ENCODE measurements around the gene DDX46.
"Not testable (repeated sequence)": the region's sequence is repeated elsewhere in the genome, so short reads cannot be mapped to it uniquely, and the experiment has no call there.

The DDX46 gene

DNA sequence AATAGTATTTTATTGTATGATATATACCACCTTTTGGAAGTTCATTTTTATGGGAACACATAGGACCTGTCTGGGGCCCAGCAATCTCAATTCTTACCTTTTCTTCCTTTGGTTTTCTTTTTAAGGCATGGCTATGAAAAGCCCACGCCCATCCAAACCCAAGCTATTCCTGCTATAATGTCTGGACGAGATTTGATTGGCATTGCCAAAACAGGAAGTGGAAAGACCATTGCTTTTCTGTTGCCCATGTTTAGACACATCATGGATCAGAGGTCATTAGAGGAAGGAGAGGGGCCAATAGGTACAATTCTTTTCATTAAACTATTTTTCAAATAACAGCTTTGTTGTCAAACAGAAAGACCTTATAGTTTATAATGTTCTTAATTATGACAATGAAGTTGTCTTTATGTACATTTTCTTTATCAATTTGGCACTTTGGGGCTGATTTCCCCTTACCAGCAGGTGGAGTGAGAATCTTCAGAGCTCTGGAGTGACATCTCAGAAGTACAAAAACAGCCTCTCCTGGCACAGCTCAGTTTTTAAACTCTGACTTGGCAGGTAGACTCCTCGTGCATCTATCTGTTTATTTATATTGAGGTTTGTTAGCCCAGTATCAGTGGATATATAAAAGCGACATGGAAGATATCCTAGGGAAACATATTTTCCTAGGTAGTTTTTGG is 25.8 kb downstream of the DDX46 start:
- no peak for DNase-seq (ENCODE audit: low spot score)

DNA sequence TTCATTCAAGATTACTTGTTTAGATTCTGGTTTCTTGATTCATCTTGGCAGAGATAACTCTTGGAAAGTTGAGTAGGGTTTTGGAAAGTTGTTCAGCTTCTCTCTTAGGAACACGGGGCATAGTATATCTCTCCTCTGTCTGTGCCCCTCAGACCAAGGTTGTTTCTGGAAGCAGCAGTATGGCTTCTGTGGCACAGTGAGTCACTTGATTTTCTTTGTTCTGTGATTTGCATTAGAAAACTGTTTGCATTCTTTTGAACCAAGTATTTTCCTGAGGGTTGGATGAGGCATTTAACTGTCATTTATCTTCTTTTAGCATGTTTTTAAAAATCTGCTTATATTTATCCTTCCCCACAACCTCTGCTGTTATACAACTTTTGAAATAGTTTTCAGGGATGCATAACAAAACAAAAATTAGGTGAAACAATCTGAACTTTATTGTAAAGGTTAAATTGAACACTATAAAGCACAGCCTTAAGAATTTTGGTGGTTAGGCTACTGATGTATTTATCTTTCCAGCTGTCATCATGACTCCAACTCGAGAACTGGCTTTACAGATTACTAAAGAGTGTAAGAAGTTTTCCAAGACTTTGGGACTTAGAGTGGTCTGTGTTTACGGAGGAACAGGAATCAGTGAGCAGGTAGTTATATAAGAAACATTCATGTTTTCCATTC is 26.5 kb downstream of the DDX46 start:
- peak; percentile 31 for DNase-seq (ENCODE audit: low spot score)

DNA sequence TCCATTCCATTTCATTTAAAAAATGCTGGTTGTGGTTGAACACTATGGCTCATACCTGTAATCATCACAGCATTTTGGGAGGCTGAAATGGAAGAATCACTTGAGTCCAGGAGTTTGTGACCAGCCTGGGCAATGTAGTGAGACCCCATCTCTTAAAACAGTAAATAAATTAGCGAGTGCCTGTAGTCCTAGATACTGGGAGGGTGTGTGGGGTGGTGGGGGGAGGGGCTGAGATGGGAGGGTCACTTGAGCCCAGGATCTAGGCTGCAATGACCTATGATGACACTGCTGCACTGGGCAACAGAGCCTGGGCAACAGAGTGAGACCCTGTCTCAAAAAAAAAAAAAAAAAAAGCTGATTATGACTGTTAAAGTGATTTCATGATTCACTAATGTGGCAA is 29.1 kb downstream of the DDX46 start:
- DNase-seq (ENCODE audit: low spot score) = no peak

DNA sequence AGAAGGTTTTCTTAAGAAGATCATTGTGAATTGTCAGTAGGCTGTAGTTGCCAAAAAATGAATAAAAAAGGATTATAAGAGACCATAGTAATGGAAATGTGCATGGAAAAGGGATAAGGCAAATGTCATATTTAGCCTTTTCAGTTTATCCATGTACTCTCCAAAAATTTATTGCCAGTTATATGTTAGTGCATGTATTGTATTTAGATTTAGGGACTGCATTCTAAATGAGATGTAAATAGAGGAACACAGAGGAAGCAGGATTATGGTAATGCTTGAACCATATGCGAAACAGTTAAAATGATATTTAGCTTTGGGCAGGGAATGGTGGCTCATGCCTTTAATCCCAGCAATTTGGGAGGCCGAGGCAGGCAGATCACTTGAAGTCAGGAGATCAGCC is 33.0 kb downstream of the DDX46 start:
- DNase-seq (ENCODE audit: low spot score) = no peak

DNA sequence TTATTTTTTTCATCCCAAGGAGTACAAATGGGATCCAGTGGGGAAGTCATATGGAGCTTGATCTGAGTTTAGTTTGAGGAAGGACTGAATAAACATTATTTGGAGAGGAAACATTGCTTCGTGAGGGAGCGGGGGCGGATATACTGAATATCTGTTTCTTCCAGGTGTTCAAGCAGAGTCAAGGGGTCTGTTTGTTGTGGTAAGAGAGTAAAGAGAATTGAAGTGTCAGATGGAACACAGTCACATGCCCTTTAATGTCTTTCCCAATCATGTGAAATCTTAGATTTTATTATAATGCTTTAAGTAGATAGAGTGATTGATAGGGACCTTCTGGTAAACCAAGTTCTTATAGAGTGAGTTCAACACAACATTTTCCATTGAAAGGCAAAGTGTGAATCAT is 33.7 kb downstream of the DDX46 start:
- DNase-seq (ENCODE audit: low spot score) = no peak

DNA sequence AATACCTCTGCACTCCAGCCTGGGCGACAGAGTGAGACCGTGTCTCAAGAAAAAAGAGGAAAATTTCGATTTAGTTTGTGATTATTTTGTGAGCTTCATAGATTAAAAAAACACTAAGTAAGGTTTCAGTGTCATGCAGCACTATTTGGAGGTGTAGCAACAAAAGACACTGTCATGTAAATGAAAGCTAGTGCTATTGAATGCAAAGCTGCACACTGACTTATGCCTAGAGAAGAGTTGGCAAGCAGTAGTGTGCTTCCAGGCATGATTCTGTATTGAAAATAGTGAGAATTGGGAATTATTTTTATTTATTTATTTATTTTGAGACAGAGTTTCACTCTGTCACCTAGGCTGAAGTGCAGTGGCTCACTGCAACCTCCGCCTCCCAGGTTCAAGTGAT is 34.5 kb downstream of the DDX46 start:
- no peak for DNase-seq (ENCODE audit: low spot score)

DNA sequence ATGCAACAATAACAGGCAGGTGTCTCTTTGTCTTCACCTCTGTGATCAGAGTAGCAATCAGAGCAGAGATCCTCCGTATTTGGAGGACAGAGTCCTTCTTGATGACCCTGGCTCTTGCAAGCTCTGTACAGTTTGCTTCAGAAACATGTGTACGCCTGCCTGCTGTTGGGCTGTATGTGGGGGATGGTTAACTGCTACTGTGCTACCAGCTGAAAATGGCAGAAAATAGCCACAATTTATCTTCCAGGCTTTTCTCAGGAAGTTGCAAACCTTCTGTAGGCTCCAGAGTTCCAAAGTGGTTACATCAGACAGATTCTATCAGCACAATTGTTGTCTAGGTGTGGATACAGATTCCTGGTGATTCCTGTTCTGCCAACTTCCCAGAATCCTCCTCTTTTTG is 35.5 kb downstream of the DDX46 start:
- DNase-seq (ENCODE audit: low spot score) = peak; percentile 4

DNA sequence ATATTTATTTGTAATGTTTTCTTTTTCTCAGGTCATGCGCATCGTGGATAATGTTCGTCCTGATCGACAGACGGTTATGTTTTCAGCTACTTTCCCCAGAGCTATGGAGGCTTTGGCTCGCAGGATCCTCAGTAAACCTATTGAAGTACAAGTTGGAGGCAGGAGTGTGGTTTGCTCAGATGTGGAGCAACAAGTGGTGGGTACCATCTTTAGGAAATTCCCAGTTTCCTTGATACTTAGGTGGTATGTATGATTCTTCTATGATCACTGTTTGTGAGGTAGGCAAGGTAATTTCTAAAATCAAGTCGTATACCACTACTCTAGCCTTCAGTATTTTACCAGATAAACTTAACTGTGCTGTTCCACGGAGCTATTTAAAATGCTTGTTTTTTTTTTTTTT is 36.2 kb downstream of the DDX46 start:
- no peak for DNase-seq (ENCODE audit: low spot score)

DNA sequence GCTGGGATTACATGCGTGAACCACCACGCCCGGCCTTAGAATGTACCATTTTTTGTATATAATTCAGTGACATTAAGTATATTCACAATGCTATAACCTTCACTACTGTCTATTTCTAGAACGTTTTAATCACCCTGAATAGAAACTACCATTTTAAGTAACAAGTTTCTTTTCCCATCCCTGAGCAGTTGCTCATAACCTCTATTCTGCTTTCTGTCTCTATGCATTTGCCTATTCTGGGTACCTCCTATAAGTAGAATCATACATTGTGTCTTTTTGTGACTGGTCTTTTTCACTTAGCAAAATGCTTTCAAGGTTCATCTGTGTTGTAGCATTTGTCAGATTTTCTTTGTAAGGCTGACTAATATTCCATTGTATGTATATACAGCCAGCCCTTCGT is 39.9 kb downstream of the DDX46 start:
- no peak for DNase-seq (ENCODE audit: low spot score)

DNA sequence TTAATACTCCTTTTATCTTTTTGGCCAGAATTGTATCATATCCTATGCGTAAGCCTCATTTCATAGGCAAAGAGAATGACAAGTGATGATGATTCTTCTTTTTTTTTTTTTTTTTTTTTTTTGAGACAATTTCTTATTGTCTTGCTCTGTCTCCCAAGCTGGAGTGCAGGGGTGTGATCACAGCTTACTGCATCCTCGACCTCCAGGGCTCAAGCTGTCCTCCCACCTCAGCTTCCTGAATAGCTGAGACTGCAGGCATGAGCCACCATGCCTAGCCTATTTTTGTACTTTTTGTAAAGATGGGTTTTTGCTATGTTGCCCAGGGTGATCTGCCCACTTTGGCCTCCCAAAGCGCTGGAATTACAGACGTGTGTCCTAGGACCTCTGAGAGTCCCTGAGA is 45.2 kb downstream of the DDX46 start:
- no peak for DNase-seq (ENCODE audit: low spot score)

DNA sequence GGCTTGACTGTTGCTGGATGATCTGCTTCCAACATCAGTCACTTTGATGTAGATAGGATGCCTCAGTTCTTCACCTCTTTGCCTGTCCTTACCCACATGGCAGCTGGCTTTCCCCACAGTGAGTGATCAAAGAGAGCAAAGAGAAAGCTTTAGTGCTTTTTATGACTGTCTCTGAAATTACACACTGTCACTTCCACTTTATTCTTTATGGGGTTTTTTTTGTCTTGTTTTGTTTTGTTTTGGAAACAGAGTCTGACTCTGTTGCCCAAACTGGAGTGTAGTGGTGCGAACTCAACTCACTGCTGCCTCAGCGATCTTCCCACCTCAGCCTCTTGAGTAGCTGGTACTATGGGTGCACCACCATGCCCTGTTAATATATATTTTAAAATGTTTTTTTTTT is 54.8 kb downstream of the DDX46 start:
- no peak for DNase-seq (ENCODE audit: low spot score)

DNA sequence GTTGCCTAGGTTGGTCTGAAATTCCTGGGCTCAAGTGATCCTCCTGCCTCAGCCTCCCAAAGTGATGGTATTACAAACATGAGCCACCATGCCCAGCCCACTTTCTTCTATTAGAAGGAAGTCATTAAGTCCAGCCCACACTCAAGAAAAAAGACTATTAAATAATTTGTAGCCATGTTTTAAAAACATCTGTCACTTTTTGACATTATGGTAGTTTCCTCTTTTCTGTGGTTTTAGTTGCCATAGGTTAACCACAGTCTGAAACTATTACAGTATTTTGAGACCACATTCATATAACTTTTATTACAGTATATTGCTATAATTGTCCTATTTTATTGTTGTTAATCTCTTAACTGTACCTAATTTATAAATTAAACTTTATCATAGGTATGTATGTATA is 55.2 kb downstream of the DDX46 start:
- DNase-seq (ENCODE audit: low spot score) = no peak

DNA sequence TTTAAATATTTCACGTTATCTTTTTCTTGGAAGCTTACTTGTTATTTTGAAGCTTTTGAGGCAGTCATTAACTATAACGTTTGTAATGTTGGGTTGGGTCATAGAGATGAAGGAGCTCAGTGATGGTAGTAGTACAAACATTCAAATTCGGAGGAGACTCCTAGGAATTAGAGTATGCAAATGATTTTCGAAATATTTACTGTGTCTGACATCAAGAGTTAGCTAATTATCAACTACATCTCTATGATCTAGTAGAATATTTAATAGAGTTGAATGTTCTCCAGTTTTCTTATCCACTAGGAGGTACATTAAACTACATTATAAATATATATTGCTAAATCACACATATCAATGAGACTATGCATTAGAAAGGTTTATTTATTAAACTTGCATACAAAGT is 58.4 kb downstream of the DDX46 start:
- no peak for DNase-seq (ENCODE audit: low spot score)

DNA sequence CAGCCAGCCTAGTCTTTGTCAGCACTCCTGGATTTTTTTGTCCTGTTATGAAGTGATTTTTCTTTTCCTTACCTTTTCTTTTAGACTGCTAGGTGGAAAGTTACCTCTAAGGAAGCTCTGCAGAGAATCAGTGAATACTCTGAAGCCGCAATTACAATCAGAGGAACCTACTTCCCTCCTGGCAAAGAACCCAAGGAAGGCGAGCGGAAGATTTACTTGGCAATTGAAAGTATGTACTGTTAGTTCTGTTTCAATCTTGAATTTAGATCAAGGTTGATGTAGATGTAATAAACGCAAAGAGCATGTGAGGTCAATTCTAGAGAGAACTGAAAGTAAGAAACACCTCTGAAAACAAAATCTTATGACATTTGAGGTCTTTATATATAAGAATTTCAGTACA is 60.2 kb downstream of the DDX46 start:
- no peak for DNase-seq (ENCODE audit: low spot score)

DNA sequence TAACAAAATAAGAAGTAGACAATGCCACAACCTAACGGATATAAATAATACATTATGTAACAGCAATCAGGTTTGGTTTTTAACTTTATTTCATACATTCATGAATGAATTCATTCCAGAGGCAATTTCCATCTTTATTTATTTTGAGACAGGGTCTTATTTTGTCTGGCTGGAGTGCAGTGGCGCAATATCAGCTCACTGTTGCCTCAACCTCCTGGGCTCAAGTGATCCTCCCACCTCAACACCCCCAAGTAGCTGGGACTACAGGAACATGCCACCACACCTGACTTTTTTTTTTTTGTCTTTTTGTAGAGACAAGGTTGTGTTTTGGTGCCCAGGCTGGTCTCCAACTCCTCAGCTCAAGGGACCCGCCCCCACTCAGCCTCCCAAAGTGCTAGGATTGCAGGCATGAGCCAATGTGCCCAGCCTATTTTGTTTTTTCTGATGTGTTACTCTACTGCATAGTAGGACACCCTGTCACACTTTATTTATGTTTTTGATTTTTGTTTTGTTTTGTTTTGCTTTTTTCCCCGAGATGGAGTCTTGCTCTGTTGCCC is 60.9 kb downstream of the DDX46 start:
- no peak for DNase-seq (ENCODE audit: low spot score)

DNA sequence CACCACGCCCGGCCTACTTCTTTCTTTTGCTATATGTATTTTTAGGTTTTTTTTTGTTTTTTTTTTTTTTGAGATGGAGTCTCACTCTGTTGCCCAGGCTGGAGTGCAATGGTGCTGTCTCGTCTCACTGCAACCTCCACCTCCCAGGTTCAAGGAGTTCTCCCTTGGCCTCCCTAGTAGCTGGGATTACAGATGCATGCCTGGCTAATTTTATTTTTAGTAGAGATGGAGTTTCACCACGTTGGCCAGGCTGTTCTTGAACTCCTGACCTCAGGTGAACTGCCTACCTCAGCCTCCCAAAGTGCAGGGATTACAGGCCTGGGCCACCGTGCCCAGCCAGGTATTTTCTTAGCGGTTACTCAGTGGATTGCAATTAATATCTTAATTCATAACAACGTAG is 63.3 kb downstream of the DDX46 start:
- DNase-seq (ENCODE audit: low spot score) = no peak

DNA sequence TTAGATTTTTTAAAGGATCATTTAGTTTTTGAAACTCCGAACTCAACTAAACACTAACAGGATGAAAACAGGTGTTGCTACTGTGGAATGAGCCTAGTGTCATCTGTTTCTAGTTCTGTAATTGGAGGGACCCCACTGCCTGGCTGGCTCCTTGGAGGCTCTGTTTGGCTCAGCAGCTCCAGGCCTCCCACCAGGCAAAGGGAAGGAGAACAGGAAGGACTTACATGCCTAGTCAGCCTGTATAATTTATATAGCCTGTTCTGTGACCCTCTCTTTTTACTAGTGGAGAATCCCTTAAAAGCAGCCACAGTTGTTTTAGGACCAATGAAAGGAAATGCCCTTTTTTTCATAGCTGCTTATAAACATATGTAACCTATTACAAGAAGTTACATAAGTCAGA is 66.1 kb downstream of the DDX46 start:
- no peak for DNase-seq (ENCODE audit: low spot score)

DNA sequence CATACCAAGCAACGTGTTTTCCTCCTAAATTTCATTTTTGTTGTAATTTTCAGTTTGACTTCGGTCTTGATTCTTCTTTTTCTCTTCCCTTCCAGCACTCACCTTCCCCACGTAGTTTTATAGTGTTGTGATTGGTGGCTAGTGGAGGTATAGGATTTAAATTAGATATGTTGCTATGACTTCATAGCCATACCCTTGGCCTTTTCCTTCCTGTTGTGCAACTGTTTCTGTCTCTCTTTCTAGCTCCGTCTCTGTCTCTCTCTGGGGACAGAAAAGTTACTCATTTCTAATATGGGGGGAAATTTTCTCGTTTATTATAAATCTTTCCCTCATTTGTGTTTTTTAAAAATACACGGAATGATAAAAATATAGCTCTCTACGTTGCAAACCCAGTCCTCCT is 66.6 kb downstream of the DDX46 start:
- no peak for DNase-seq (ENCODE audit: low spot score)

DNA sequence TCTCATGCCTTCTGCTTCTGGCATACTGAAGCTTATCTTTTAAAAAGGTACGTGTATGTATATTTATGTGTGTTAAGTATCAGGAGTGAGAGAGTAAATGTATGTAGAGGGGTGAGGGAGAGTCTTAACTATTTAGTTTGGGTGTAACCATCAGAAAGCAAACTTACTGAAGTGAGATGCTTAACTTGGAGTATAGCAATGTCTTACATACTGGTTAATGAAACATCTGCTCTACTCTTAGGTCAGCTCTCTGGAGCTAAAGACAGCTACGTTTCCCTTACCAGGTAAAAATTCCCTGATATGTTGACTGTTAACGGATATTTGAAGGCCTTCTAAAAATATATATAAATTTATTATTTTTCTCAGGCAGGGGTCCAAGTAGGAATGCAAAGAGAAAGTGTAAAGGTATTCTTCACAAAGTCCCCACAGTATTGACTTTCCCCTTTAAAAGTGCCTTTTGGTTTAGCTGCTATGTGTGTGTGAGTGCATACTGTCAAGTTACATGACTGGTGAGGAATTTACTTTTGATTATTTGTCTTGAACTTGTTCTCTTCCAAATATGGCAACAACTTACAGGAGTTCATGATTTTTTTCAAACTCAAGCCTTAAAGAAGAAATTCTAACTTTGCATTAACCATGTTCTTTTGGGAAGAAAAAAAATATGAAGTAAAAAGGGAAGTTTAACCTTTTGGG is 74.9 kb downstream of the DDX46 start:
- DNase-seq (ENCODE audit: low spot score) = no peak

DNA sequence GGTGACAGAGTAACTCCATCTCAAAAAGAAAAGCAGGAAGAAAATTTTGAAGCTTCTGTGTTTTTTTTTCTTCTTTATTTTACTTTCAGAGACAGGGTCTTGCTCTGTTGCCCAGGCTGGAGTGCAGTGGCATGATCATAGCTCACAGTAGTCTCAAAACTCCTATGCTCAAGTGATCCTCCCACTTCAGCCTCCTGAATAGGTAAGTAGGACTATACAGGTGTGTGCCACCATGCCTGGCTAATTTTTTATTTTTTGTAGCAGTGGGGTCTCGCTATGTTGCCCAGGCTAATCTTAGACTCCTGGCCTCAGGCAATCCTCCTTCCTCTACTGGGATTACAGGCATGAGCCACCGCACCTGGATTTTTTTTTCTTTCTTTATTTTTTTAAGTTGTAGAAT is 77.0 kb downstream of the DDX46 start:
- DNase-seq (ENCODE audit: low spot score) = no peak

DNA sequence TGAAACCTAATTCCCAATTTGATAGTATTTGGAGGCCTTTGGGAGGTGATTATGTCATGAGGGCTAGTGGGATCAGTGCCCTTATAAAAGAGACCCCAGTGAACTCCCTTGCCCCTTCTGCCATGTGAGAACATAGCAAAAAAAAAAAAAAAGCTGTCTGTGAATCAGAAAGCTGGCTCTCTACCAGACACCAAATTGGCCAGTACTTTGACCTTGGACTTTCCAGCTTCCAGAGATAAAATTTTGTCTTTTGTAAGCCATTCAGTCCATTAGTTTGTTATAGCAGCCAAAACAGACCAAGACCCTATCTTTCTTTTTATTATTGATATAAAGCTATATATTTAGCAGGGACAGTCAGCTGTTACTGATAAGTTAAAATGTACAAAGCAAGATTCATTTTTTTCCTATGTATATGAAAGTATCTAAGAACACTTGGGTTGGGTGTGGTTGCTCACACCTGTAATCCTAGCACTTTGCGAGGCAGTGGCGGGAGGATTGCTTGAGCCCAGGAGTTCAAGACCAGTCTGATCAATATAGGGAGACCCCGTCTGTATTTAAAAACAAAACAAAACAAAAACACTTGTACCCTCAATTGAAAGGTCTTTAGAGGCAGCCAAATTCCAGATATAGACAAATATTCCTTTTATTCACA is 79.1 kb downstream of the DDX46 start:
- DNase-seq (ENCODE audit: low spot score) = no peak

DNA sequence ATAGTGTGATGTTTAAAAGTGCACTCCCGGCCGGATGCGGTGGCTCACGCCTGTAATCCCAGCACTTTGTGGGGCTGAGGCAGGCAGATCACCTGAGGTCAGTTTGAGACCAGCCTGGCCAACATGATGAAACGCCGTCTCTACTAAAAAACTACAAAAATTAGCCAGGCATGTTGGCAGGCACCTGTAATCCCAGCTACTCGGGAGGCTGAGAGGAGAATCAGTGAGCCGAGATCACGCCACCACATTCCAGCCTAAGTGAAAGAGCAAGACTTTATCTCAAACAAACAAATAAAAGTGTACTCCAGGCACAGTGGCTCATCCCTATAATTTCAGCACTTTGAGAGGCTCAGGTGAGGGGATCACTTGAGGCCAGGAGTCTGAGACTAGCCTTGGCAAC is 79.8 kb downstream of the DDX46 start:
- DNase-seq (ENCODE audit: low spot score) = not testable (repeated sequence)

DNA sequence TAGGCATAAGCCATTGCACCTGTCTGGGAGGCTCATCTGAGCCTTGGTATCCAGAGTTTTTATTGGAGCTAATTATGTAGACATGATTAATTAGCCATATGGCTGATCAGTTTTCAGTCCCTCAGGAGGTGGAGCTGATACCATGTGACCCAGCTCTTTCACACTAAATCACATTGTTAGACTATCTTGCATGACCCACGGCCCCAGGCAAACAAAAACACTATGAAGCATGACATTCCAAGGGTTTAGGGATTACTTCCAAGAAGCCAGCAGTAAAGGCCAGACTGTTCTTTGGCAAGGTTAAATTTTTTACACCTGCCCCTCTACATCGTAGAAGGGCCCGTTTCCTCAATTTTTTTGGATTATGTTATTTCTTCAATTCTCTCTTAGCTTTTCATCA is 82.2 kb downstream of the DDX46 start:
- DNase-seq (ENCODE audit: low spot score) = no peak
